SH-SY5Y (cell line): ENCODE data around the gene C6orf120.

Experiments used
- GATA2 ChIP-seq: IDR thresholded peaks from 2 replicates; pipeline ENCODE4 v1.6.1; 2011; ENCODE audit warnings: mild to moderate bottlenecking, low read depth, low read length
- GATA3 ChIP-seq: IDR thresholded peaks from 2 replicates; pipeline ENCODE4 v1.6.1; 2011; ENCODE audit warnings: low read depth, mild to moderate bottlenecking, low read length, moderate library complexity

GRCh38 chr6:169741344-169741743, 39.4 kb downstream of the C6orf120 start:
- TF ChIP-seq GATA2: no peak
- no peak for TF ChIP-seq GATA3
